K562 treated with DMSO at 1 percent for 12 hours (cell line): ENCODE measurements around the gene BRMS1. TPM values are rescaled to one million over a fixed set of nuclear protein-coding genes. Genes with fewer than 3 reads are reported as not detected.

Experiments used
- total RNA-seq: library from RNA; unstranded; fragments of 300-600 nt; gene quantifications from 2 replicates; pipeline ENCODE4 v1.2.3, GENCODE V29; 2022; ENCODE audit not compliant: insufficient read depth

BRMS1 gene
- 44.7 and 57.8 TPM in 2 replicates for total RNA-seq

GRCh38 chr11:66344550-66345315 lies at the start of gene BRMS1:
Gene BRMS1, minus strand, starts transcription at chr11:66345104. Its CDS starts 2,870 bp downstream, at chr11:66342234.

GRCh38 chr11:66371627-66372415 lies 26.9 kb upstream of the BRMS1 start, which contains the start of gene SLC29A2:
Gene SLC29A2, minus strand, starts transcription at chr11:66371760. Its CDS starts 169 bp downstream, at chr11:66371591.

GRCh38 chr11:66347425-66348276 lies 2.7 kb upstream of the BRMS1 start, which contains the start of gene B4GAT1:
Gene B4GAT1, minus strand, starts transcription at chr11:66347629. Its CDS starts 84 bp downstream, at chr11:66347545.

GRCh38 chr11:66336234-66337102 lies 8.4 kb downstream of the BRMS1 start, which contains the start of gene RIN1:
Gene RIN1, minus strand, starts transcription at chr11:66336434. Its CDS starts 32 bp downstream, at chr11:66336402.

GRCh38 chr11:66316849-66317251 lies 28.1 kb downstream of the BRMS1 start, which contains the start of gene CD248:
Gene CD248, minus strand, starts transcription at chr11:66317044. Its CDS starts 17 bp downstream, at chr11:66317027.

GRCh38 chr11:66291706-66292542 lies 53.0 kb downstream of the BRMS1 start, which contains the start of gene TMEM151A:
Gene TMEM151A, plus strand, starts transcription at chr11:66291894. Its CDS starts 120 bp downstream, at chr11:66292014.

GRCh38 chr11:66288671-66289547 lies 56.0 kb downstream of the BRMS1 start, which contains the start of gene YIF1A:
Gene YIF1A, minus strand, starts transcription at chr11:66289143. Its CDS starts 158 bp downstream, at chr11:66288985.

Other genes with a start within 250 kb of the BRMS1 start
- gene KLC2, start 87.4 kb downstream of the BRMS1 start, total RNA-seq: 27.7 and 41.5 TPM in 2 replicates
- gene RAB1B, start 76.5 kb downstream of the BRMS1 start, total RNA-seq: 147 and 150 TPM in 2 replicates
- not detected in 2 replicates for gene CNIH2, start 66.9 kb downstream of the BRMS1 start, total RNA-seq
- gene YIF1A, start 56.0 kb downstream of the BRMS1 start, total RNA-seq: 106 and 126 TPM in 2 replicates
- not detected in 2 replicates for gene TMEM151A, start 53.2 kb downstream of the BRMS1 start, total RNA-seq
- not detected in 2 replicates for gene CD248, start 28.1 kb downstream of the BRMS1 start, total RNA-seq
- 0.59 and 0.91 TPM in 2 replicates for gene RIN1, start 8.7 kb downstream of the BRMS1 start, total RNA-seq
- gene B4GAT1, start 2.5 kb upstream of the BRMS1 start, total RNA-seq: 27.4 and 34.3 TPM in 2 replicates
- 7.5 and 12.2 TPM in 2 replicates for gene SLC29A2, start 26.7 kb upstream of the BRMS1 start, total RNA-seq
- not detected in 2 replicates for gene NPAS4, start 75.9 kb upstream of the BRMS1 start, total RNA-seq
- 44.5 and 73.2 TPM in 2 replicates for gene MRPL11, start 93.7 kb upstream of the BRMS1 start, total RNA-seq
- 4.0 and 7.5 TPM in 2 replicates for gene PELI3, start 121.8 kb upstream of the BRMS1 start, total RNA-seq
- gene DPP3, start 135.3 kb upstream of the BRMS1 start, total RNA-seq: 41.1 and 42.9 TPM in 2 replicates
- gene BBS1, start 165.5 kb upstream of the BRMS1 start, total RNA-seq: 8.5 and 13.5 TPM in 2 replicates
- gene ZDHHC24, start 200.9 kb upstream of the BRMS1 start, total RNA-seq: 6.9 and 8.6 TPM in 2 replicates
- not detected in 2 replicates for gene ACTN3, start 201.8 kb upstream of the BRMS1 start, total RNA-seq
- gene CTSF, start 223.5 kb upstream of the BRMS1 start, total RNA-seq: 20.3 and 24.5 TPM in 2 replicates
- not detected in 2 replicates for gene CCDC87, start 248.0 kb upstream of the BRMS1 start, total RNA-seq
- 40.3 and 40.4 TPM in 2 replicates for gene CCS, start 248.1 kb upstream of the BRMS1 start, total RNA-seq